Endothelial cell of umbilical vein (primary cell): ENCODE data around the gene LRRFIP2. TPM values are rescaled to one million over a fixed set of nuclear protein-coding genes. Genes with fewer than 3 reads are reported as not detected.

Experiments used
- BruUV-seq: library from RNA; stranded (reverse); fragments of 400-500 nt; replicated peaks from 2 replicates; lab custom pipeline; 2021; lab: Mats Ljungman, UMichigan
- CTCF ChIA-PET: fragments of 300-600, 350-600 bp; sonication (Branson Sonifier 250); formaldehyde crosslinking; loops from one replicate; lab custom pipeline; 2021; ENCODE audit warnings: antibody characterized with exemption, inconsistent platforms; lab: Charles Lee
- POLR2A ChIA-PET: fragments of 300-600, 350-600 bp; sonication (Branson Sonifier 250); formaldehyde crosslinking; loops from one replicate; lab custom pipeline; 2021; ENCODE audit warnings: antibody characterized with exemption, inconsistent platforms; lab: Charles Lee
- DNase-seq: peaks from one replicate; pipeline ENCODE4 v3.0.0-alpha.2; 2011; ENCODE audit warnings: low read depth, low spot score
- FAIRE-seq: peaks from 2 replicates; lab custom pipeline; 2011; peaks lifted over from hg19 to GRCh38; lab: Jason Lieb, UNC
- H2AFZ ChIP-seq: 2 replicates; pipeline ENCODE4 v1.6.0; 2012; ENCODE audit warnings: low read depth, low read length, control low read depth, inconsistent platforms
- H3K27ac ChIP-seq: 2 replicates; pipeline ENCODE4 v1.5.1; 2011; ENCODE audit warnings: low read depth, mild to moderate bottlenecking, control low read depth, low read length, moderate library complexity; ENCODE audit not compliant: insufficient read depth
- H3K27me3 ChIP-seq, 2 experiments: 2 replicates each; pipeline versions ENCODE4 v1.6.0 to v1.6.1; 2011; ENCODE audit warnings: low read length in 2 of 2, mixed read lengths in 1 of 2; ENCODE audit not compliant: control insufficient read depth in 2 of 2, insufficient read depth in 2 of 2
- H3K36me3 ChIP-seq, 2 experiments: 2 replicates in 1 of 2; 3 replicates in 1 of 2; pipeline ENCODE4 v1.5.1; 2011; ENCODE audit warnings: low read length in 2 of 2, mild to moderate bottlenecking in 1 of 2, moderate library complexity in 1 of 2; ENCODE audit not compliant: control insufficient read depth in 2 of 2, insufficient read depth in 2 of 2; ENCODE audit errors: extremely low read depth in 1 of 2
- H3K4me1 ChIP-seq: 3 replicates; pipeline ENCODE4 v1.5.1; 2011; ENCODE audit warnings: mild to moderate bottlenecking, low read length; ENCODE audit not compliant: control insufficient read depth, insufficient read depth; ENCODE audit errors: extremely low read depth
- H3K4me2 ChIP-seq: 2 replicates; pipeline ENCODE4 v1.6.1; 2011; ENCODE audit warnings: low read length, control low read depth, mixed read lengths; ENCODE audit not compliant: insufficient read depth
- H3K4me3 ChIP-seq, 3 experiments: fragments of 200-600 bp in 1 of 3; sonication (generic), shearing (Covaris generic) in 1 of 3; replicated peaks in 1 of 3; 2 replicates each; pipeline ENCODE4 v1.5.1; 2011 to 2016; ENCODE audit warnings: control low read depth in 3 of 3, low read length in 3 of 3, mild to moderate bottlenecking in 2 of 3, inconsistent platforms in 1 of 3, low read depth in 1 of 3, moderate library complexity in 1 of 3; ENCODE audit not compliant: insufficient read depth in 1 of 3
- H3K79me2 ChIP-seq: 2 replicates; pipeline ENCODE4 v1.6.0; 2012; ENCODE audit warnings: low read length, inconsistent platforms; ENCODE audit not compliant: control insufficient read depth, insufficient read depth
- H3K9ac ChIP-seq: replicated peaks from 2 replicates; pipeline ENCODE3; 2011; ENCODE audit warnings: low read length, control low read depth; ENCODE audit not compliant: insufficient read depth; ENCODE audit errors: extremely low read depth
- H3K9me1 ChIP-seq: replicated peaks from 3 replicates; pipeline ENCODE4 v1.6.0; 2011; ENCODE audit warnings: mild to moderate bottlenecking, low read length; ENCODE audit not compliant: control insufficient read depth, insufficient read depth; ENCODE audit errors: extremely low read depth
- H3K9me3 ChIP-seq: replicated peaks from 2 replicates; pipeline ENCODE4 v1.5.1; 2012; ENCODE audit warnings: low read length, inconsistent platforms; ENCODE audit not compliant: control insufficient read depth, insufficient read depth
- H4K20me1 ChIP-seq: replicated peaks from 2 replicates; pipeline ENCODE3; 2011; ENCODE audit warnings: mild to moderate bottlenecking, low read length; ENCODE audit not compliant: control insufficient read depth, insufficient read depth; ENCODE audit errors: extremely low read depth
- CTCF ChIP-seq, 2 donors: IDR thresholded peaks; 1 replicate in 1 of 2; 2 replicates in 1 of 2; pipeline ENCODE4 v1.5.1; 2011; ENCODE audit warnings: low read length in 2 of 2, mild to moderate bottlenecking in 2 of 2, moderate library complexity in 2 of 2, control low read depth in 1 of 2, inconsistent platforms in 1 of 2, low read depth in 1 of 2; ENCODE audit not compliant: insufficient read depth in 1 of 2; ENCODE audit errors: extremely low read depth in 1 of 2
- EZH2 ChIP-seq: IDR thresholded peaks from 2 replicates; pipeline ENCODE4 v1.6.1; 2012; ENCODE audit warnings: borderline replicate concordance, low read depth, mild to moderate bottlenecking, moderate library complexity, low read length, inconsistent platforms; ENCODE audit not compliant: severe bottlenecking
- FOS ChIP-seq: IDR thresholded peaks from 2 replicates; pipeline ENCODE4 v1.6.1; 2011; ENCODE audit warnings: mild to moderate bottlenecking, low read length, moderate library complexity, borderline replicate concordance; ENCODE audit not compliant: insufficient read depth
- GATA2 ChIP-seq: IDR thresholded peaks from 2 replicates; pipeline ENCODE4 v1.7.0; 2011; ENCODE audit warnings: low read depth, mild to moderate bottlenecking, moderate library complexity, mixed read lengths, low read length; ENCODE audit not compliant: insufficient read length, insufficient read depth
- JUN ChIP-seq: IDR thresholded peaks from 2 replicates; pipeline ENCODE4 v1.6.1; 2011; ENCODE audit warnings: borderline replicate concordance, low read depth; ENCODE audit not compliant: insufficient read length, insufficient read depth
- MAX ChIP-seq: IDR thresholded peaks from 2 replicates; pipeline ENCODE4 v1.6.1; 2011; ENCODE audit not compliant: insufficient read depth, insufficient read length
- MYC ChIP-seq: IDR thresholded peaks from one replicate; pipeline ENCODE4 v1.6.1; 2011; ENCODE audit warnings: mild to moderate bottlenecking, low read depth, low read length
- POLR2A ChIP-seq: IDR thresholded peaks from 2 replicates; pipeline ENCODE4 v1.6.1; 2012; ENCODE audit warnings: low read depth, mild to moderate bottlenecking, control low read depth, low read length
- POLR2AphosphoS5 ChIP-seq: IDR thresholded peaks from 2 replicates; pipeline ENCODE4 v1.6.1; 2012; ENCODE audit warnings: low read depth, mild to moderate bottlenecking, control low read depth, low read length, moderate library complexity; ENCODE audit not compliant: insufficient read depth
- dilution Hi-C: fragments of 300-500 bp; cut with MboI; formaldehyde crosslinking; loops from one replicate; pipeline ENCODE4 v1.15.0; 2019; ENCODE audit warnings: low sequenced_read_pairs; ENCODE audit not compliant: extremely low pct_ligation_motif_present
- intact Hi-C: fragments of 100-400 bp; cut with micrococcal nuclease; formaldehyde crosslinking; loops from one replicate; pipeline ENCODE4 v1.10.0; 2022
- polyA plus RNA-seq, 4 experiments: library from polyadenylated mRNA; depleted of rRNA in 3 of 4; stranded (reverse) in 3 of 4; unstranded in 1 of 4; fragments of >200 nt; gene quantifications; 2 replicates each; pipeline versions ENCODE4 v1.2.1 to v1.2.3, GENCODE V29; 2011 to 2012; ENCODE audit warnings: missing spikeins in 1 of 4
- total RNA-seq: library from RNA; stranded (reverse); gene quantifications from 2 replicates; pipeline ENCODE4 v1.2.3, GENCODE V29; 2021

Gene LRRFIP2
- total and polyA plus RNA-seq, 2 donors (not counting 3 experiments of a cell fraction or from before 2014, with no cell fraction given), result 20.8 to 78.9 TPM

- H3K4me1 ChIP-seq, result peaks cover 16% of the 10 kb centered on the region
- no peak overlapping the region for H3K9ac ChIP-seq
- intact Hi-C loops (loop anchor here (5.0 kb wide), 1 partner anchor 154 kb away; no protein-coding TSS in a partner anchor), dilution Hi-C loops (no loop called here)
- no peak overlapping the region for H3K4me3 ChIP-seq
- ChIA-PET CTCF (interaction anchor here (2.6 kb wide), 1 partner anchor 34 kb away, joined by 8 read pairs; no protein-coding TSS in a partner anchor), POLR2A (no interaction called here)
- no peak for DNase-seq
- no peaks in the 10 kb centered on the region for H4K20me1 ChIP-seq
- BruUV-seq, result no TSS peak
- H3K36me3 ChIP-seq, result peaks cover 5 to 11% of the 10 kb centered on the region in 2 experiments
- H3K4me2 ChIP-seq, result no peak overlapping the region
- no peak for TF ChIP-seq EZH2
- TF ChIP-seq FOS, result no peak
- TF ChIP-seq CTCF (IDR thresholded peaks at IDR 0.05; ENCODE audit: extremely low read depth in 1 of 2, insufficient read depth in 1 of 2, low read depth in 1 of 2, low read length in 2 of 2), result no peak
- no peak for TF ChIP-seq GATA2
- TF ChIP-seq MAX, result no peak
- no peak for TF ChIP-seq POLR2AphosphoS5
- TF ChIP-seq POLR2A, result no peak
- TF ChIP-seq JUN, result no peak
- TF ChIP-seq MYC, result no peak
- no peaks in the 10 kb centered on the region for H3K79me2 ChIP-seq
- H3K27me3 ChIP-seq, result no peaks in the 10 kb centered on the region
- no peaks in the 10 kb centered on the region for H3K9me3 ChIP-seq
- FAIRE-seq, result no peak
- H2AFZ ChIP-seq, result no peak overlapping the region
- no peaks in the 10 kb centered on the region for H3K9me1 ChIP-seq
- no peak overlapping the region for H3K27ac ChIP-seq
Measured at GRCh38 chr3:37058117-37058516, 116.3 kb downstream of the LRRFIP2 start.
